K562 (cell line): ENCODE results near the gene ZNF213. TPM values are rescaled to one million over a fixed set of nuclear protein-coding genes. Genes with fewer than 3 reads are reported as not detected.

Source experiments
- ARID2 ChIP-seq: fragments of 450-650 bp; IDR thresholded peaks from 2 replicates; pipeline ENCODE4 v1.6.1; 2017; ENCODE audit warnings: antibody characterized with exemption, mild to moderate bottlenecking
- CHAMP1 ChIP-seq: fragments of 450-650 bp; IDR thresholded peaks from 2 replicates; pipeline ENCODE4 v1.6.1; 2016; ENCODE audit warnings: mild to moderate bottlenecking
- CHD2 ChIP-seq: IDR thresholded peaks from 2 replicates; pipeline ENCODE4 v1.6.1; 2011; ENCODE audit warnings: low read depth, low read length
- EP400 ChIP-seq: fragments of 450-650 bp; IDR thresholded peaks from 2 replicates; pipeline ENCODE4 v1.6.1; 2017; ENCODE audit warnings: antibody characterized with exemption, mild to moderate bottlenecking, moderate library complexity
- FUS ChIP-seq: fragments of 200-400 bp; formaldehyde crosslinking; optimal IDR thresholded peaks from 2 replicates; pipeline ENCODE3; 2017; ENCODE audit warnings: low read depth, low read length
- HDAC8 ChIP-seq: fragments of 450-650 bp; IDR thresholded peaks from 2 replicates; pipeline ENCODE4 v1.6.1; 2016; ENCODE audit warnings: mild to moderate bottlenecking, missing genetic modification characterization, moderate library complexity, missing compliant biosample characterization
- HNRNPH1 ChIP-seq: fragments of 200-400 bp; formaldehyde crosslinking; optimal IDR thresholded peaks from 2 replicates; pipeline ENCODE3; 2017; ENCODE audit warnings: low read depth, mild to moderate bottlenecking, low read length, moderate library complexity
- JUND ChIP-seq, 2 experiments: IDR thresholded peaks; 2 replicates in 1 of 2; 3 replicates in 1 of 2; pipeline ENCODE4 v1.6.1; 2011; ENCODE audit warnings: borderline replicate concordance in 2 of 2, low read depth in 2 of 2, low read length in 2 of 2, improper control_type of control experiment in 1 of 2, missing biosample characterization in 1 of 2, missing genetic modification characterization in 1 of 2, missing genetic modification reagents in 1 of 2
- MNT ChIP-seq, 2 experiments: fragments of 450-650 bp; conservative IDR thresholded peaks; 2 replicates each; pipeline ENCODE4 v1.6.1; 2017; ENCODE audit warnings: mild to moderate bottlenecking in 2 of 2, moderate library complexity in 2 of 2
- SMARCE1 ChIP-seq: fragments of 450-650 bp; IDR thresholded peaks from 2 replicates; pipeline ENCODE4 v1.7.1; 2016; ENCODE audit warnings: mild to moderate bottlenecking
- XRCC5 ChIP-seq: fragments of 200-400 bp; formaldehyde crosslinking; IDR thresholded peaks from 2 replicates; pipeline ENCODE4 v1.6.1; 2017; ENCODE audit warnings: low read depth, mild to moderate bottlenecking, low read length
- ZNF407 ChIP-seq: fragments of 450-650 bp; IDR thresholded peaks from 2 replicates; pipeline ENCODE4 v1.6.1; 2016; ENCODE audit warnings: low read depth
- ZNF695 ChIP-seq: fragments of 450-650 bp; formaldehyde crosslinking; IDR thresholded peaks from 2 replicates; pipeline ENCODE4 v1.4.0; 2020; ENCODE audit warnings: mild to moderate bottlenecking, moderate library complexity
- ZSCAN32 ChIP-seq: fragments of 450-650 bp; formaldehyde crosslinking; IDR thresholded peaks from 2 replicates; pipeline ENCODE4 v1.4.0; 2020; ENCODE audit warnings: mild to moderate bottlenecking, moderate library complexity
- polyA plus RNA-seq, 8 experiments: library from polyadenylated mRNA; depleted of rRNA in 4 of 8; stranded (reverse) in 5 of 8; unstranded in 3 of 8; fragments of >200 nt; fragmentation: Nextera tagmentation in 2 of 8; fragmentation: Illumina TruSeq in 1 of 8; extraction: Ambion mirVana in 2 of 8; extraction: Trizol in 1 of 8; gene quantifications; 2 replicates each; pipeline versions ENCODE4 v1.2.1 to v1.2.3, GENCODE V29; 2011 to 2014; ENCODE audit warnings: inconsistent platforms in 1 of 8, missing spikeins in 1 of 8
- total RNA-seq, 7 experiments: library from RNA; depleted of rRNA in 6 of 7; stranded (reverse); fragments of >200 nt in 6 of 7; fragmentation: Illumina TruSeq in 2 of 7; extraction: Trizol in 2 of 7; gene quantifications; 2 replicates each; pipeline versions ENCODE4 v1.2.1 to v1.2.3, GENCODE V29; 2011 to 2021; ENCODE audit warnings: low replicate concordance in 1 of 7

ZNF213 gene
- total and polyA plus RNA-seq, 9 of the 15 experiments (the other 6 are each of a cell fraction or from before 2014, with no cell fraction given), result 0.49 to 10.0 (median 1.8) TPM

GRCh38 chr16:3175157-3176093, 40.6 kb downstream of the ZNF213 start (continued):
- TF ChIP-seq ZNF407 (peak; percentile 69; the same call in 1 of the 2 replicates), CHD2 (peak; percentile 39; the same call in 1 of the 2 replicates), JUND (IDR thresholded peaks at IDR 0.05; ENCODE audit: borderline replicate concordance, low read depth, low read length) (peak; percentile 23; the same call in 1 of the 2 replicates), JUND (tag; IDR thresholded peaks at IDR 0.05; ENCODE audit: borderline replicate concordance, low read depth, low read length) (no peak; the same call in 2 of the 3 replicates), EP400 (0 out of 2 replicates have a peak, but pooled peaks have one; percentile 31), ARID2 (no peak), CHAMP1 (peak; percentile 14; the same call in 1 of the 2 replicates), FUS (no peak), SMARCE1 (no peak), HNRNPH1 (no peak), XRCC5 (0 out of 2 replicates have a peak, but pooled peaks have one; percentile 47), MNT (conservative IDR thresholded peaks at IDR 0.05) (no peak), ZNF695 (no peak), ZSCAN32 (no peak), HDAC8 (tag) (no peak)
